HepG2 (cell line): ENCODE measurements around the gene LRRC8D. TPM values are rescaled to one million over a fixed set of nuclear protein-coding genes. Genes with fewer than 3 reads are reported as not detected.

Experiments used
- ATAC-seq: fragments of 200-7000 bp; cut with Tn5 transposase; 3 replicates; pipeline ENCODE4 v1.9.1; 2020; ENCODE audit warnings: mild to moderate bottlenecking, moderate library complexity
- BruUV-seq: library from RNA; stranded (reverse); fragments of 400-500 nt; replicated peaks from 2 replicates; lab custom pipeline; 2021; lab: Mats Ljungman, UMichigan
- CTCF ChIA-PET: fragments of 300-600 bp; formaldehyde crosslinking; extraction: SDS; loops from one replicate; lab custom pipeline; 2021; ENCODE audit warnings: low total read pairs, inconsistent platforms, low intra/inter-chr PET ratio; lab: Yijun Ruan, JAX
- POLR2A ChIA-PET: fragments of 350-600 bp; sonication (Branson Sonifier 250); formaldehyde crosslinking; loops from one replicate; lab custom pipeline; 2020; ENCODE audit warnings: antibody characterized with exemption, inconsistent platforms; lab: Yijun Ruan, JAX
- DNase-seq: peaks from one replicate; pipeline ENCODE4 v3.0.0-alpha.2; 2015; ENCODE audit warnings: low spot score
- FAIRE-seq: peaks from 3 replicates; lab custom pipeline; 2011; peaks lifted over from hg19 to GRCh38; lab: Jason Lieb, UNC
- H2AFZ ChIP-seq: one replicate; pipeline ENCODE4 v1.6.1; 2011; ENCODE audit warnings: low read length, inconsistent platforms
- H3K27ac ChIP-seq: fragments of 300-600 bp; 3 replicates; pipeline ENCODE4 v1.8.0; 2011; ENCODE audit warnings: mixed run types, mild to moderate bottlenecking, mixed read lengths, low read length, inconsistent platforms; ENCODE audit not compliant: insufficient read depth; ENCODE audit errors: extremely low read length
- H3K27me3 ChIP-seq, 2 experiments: fragments of 200-600 bp in 1 of 2; 2 replicates in 1 of 2; 3 replicates in 1 of 2; pipeline versions ENCODE4 v1.6.0 to v1.8.0; 2011; ENCODE audit warnings: low read length in 2 of 2, mild to moderate bottlenecking in 2 of 2, moderate library complexity in 2 of 2, inconsistent platforms in 1 of 2; ENCODE audit not compliant: insufficient read depth in 2 of 2, control insufficient read depth in 1 of 2
- H3K36me3 ChIP-seq, 2 experiments: fragments of 200-600 bp in 1 of 2; replicated peaks in 1 of 2; 2 replicates in 1 of 2; 3 replicates in 1 of 2; pipeline versions ENCODE4 v1.5.1 to v1.8.0; 2011; ENCODE audit warnings: low read length in 2 of 2, inconsistent platforms in 1 of 2; ENCODE audit not compliant: insufficient read depth in 2 of 2, control insufficient read depth in 1 of 2
- H3K4me1 ChIP-seq: 2 replicates; pipeline ENCODE4 v1.5.1; 2012; ENCODE audit warnings: low read length, inconsistent platforms; ENCODE audit not compliant: insufficient read depth
- H3K4me2 ChIP-seq: 2 replicates; pipeline ENCODE4 v1.6.0; 2011; ENCODE audit warnings: low read depth, low read length, inconsistent platforms
- H3K4me3 ChIP-seq, 3 experiments: fragments of 200-600 bp in 1 of 3; sonication (generic), shearing (Covaris generic) in 1 of 3; replicated peaks in 1 of 3; 2 replicates each; pipeline ENCODE4 v1.5.1; 2011 to 2016; ENCODE audit warnings: low read length in 3 of 3, inconsistent platforms in 2 of 3, low read depth in 2 of 3, mild to moderate bottlenecking in 2 of 3, control low read depth in 1 of 3, mixed read lengths in 1 of 3; ENCODE audit not compliant: insufficient read depth in 1 of 3
- H3K79me2 ChIP-seq: one replicate; pipeline ENCODE4 v1.6.1; 2011; ENCODE audit warnings: low read length, inconsistent platforms; ENCODE audit not compliant: insufficient read depth
- H3K9ac ChIP-seq: 2 replicates; pipeline ENCODE4 v1.6.0; 2011; ENCODE audit warnings: mild to moderate bottlenecking, low read depth, low read length, inconsistent platforms; ENCODE audit not compliant: insufficient read depth
- H3K9me3 ChIP-seq: 2 replicates; pipeline ENCODE4 v1.5.1; 2012; ENCODE audit warnings: mild to moderate bottlenecking, low read length
- H4K20me1 ChIP-seq: 2 replicates; pipeline ENCODE4 v1.6.0; 2011; ENCODE audit warnings: inconsistent platforms, mild to moderate bottlenecking, low read length, moderate library complexity; ENCODE audit not compliant: insufficient read depth
- BRD4 ChIP-seq: sonication (generic); formaldehyde crosslinking; IDR thresholded peaks from 2 replicates; pipeline ENCODE4 v1.4.0; 2020; ENCODE audit warnings: missing genetic modification reagents
- ETS1 ChIP-seq: sonication (generic); formaldehyde crosslinking; IDR thresholded peaks from 2 replicates; pipeline ENCODE4 v1.4.0; 2020; ENCODE audit warnings: missing genetic modification reagents
- GMEB2 ChIP-seq: IDR thresholded peaks from 2 replicates; pipeline ENCODE4 v1.6.1; 2016; ENCODE audit warnings: missing biosample characterization, missing genetic modification reagents, low read depth
- HNRNPH1 ChIP-seq: fragments of 200-400 bp; formaldehyde crosslinking; optimal IDR thresholded peaks from 2 replicates; pipeline ENCODE3; 2017; ENCODE audit warnings: mild to moderate bottlenecking, low read depth, low read length
- HNRNPK ChIP-seq: fragments of 200-400 bp; formaldehyde crosslinking; IDR thresholded peaks from 2 replicates; pipeline ENCODE4 v1.6.1; 2018; ENCODE audit warnings: low read length, low read depth, moderate library complexity, mild to moderate bottlenecking; ENCODE audit not compliant: poor library complexity, severe bottlenecking
- NFRKB ChIP-seq: fragments of 450-650 bp; IDR thresholded peaks from 2 replicates; pipeline ENCODE4 v1.6.1; 2017
- REXO4 ChIP-seq: sonication (generic); formaldehyde crosslinking; IDR thresholded peaks from 2 replicates; pipeline ENCODE4 v1.8.0; 2022; ENCODE audit warnings: missing genetic modification reagents, mild to moderate bottlenecking, borderline replicate concordance
- SPEN ChIP-seq: sonication (generic); formaldehyde crosslinking; IDR thresholded peaks from 2 replicates; pipeline ENCODE4 v1.5.1; 2020; ENCODE audit warnings: low read depth, mild to moderate bottlenecking, missing genetic modification reagents
- ZBTB20 ChIP-seq: sonication (generic); formaldehyde crosslinking; IDR thresholded peaks from 2 replicates; pipeline ENCODE4 v1.8.1; 2023; ENCODE audit warnings: missing genetic modification reagents, low read depth, mild to moderate bottlenecking, borderline replicate concordance
- ZBTB44 ChIP-seq: sonication (generic); formaldehyde crosslinking; IDR thresholded peaks from 2 replicates; pipeline ENCODE4 v1.4.0; 2020; ENCODE audit warnings: missing genetic modification reagents
- ZBTB8A ChIP-seq: sonication (generic); formaldehyde crosslinking; IDR thresholded peaks from 2 replicates; pipeline ENCODE4 v1.4.0; 2020; ENCODE audit warnings: mild to moderate bottlenecking, low read depth, missing genetic modification reagents, borderline replicate concordance
- ZFX ChIP-seq: sonication (generic); formaldehyde crosslinking; IDR thresholded peaks from 2 replicates; pipeline ENCODE4 v1.4.0; 2020; ENCODE audit warnings: mild to moderate bottlenecking, low read depth, missing genetic modification reagents, moderate library complexity
- ZNF367 ChIP-seq: sonication (generic); formaldehyde crosslinking; IDR thresholded peaks from 2 replicates; pipeline ENCODE4 v1.4.0; 2020; ENCODE audit warnings: missing genetic modification reagents, borderline replicate concordance
- ZNF550 ChIP-seq: sonication (generic); formaldehyde crosslinking; IDR thresholded peaks from 2 replicates; pipeline ENCODE4 v1.4.0; 2020; ENCODE audit warnings: mild to moderate bottlenecking, missing genetic modification reagents, borderline replicate concordance
- WGBS: methylation state at CpG from one replicate; pipeline ENCODE4 v1.1.6; 2017; ENCODE audit warnings: low lambda C conversion rate; 5-methylcytosine and 5-hydroxymethylcytosine counted together
- in situ Hi-C: cut with HindIII; loops from 2 replicates; pipeline ENCODE4 v1.10.0; 2017; ENCODE audit warnings: low pct_unique_long_range_greater_than_20kb; ENCODE audit not compliant: extremely low pct_ligation_motif_present
- intact Hi-C: fragments of 100-400 bp; cut with micrococcal nuclease; formaldehyde crosslinking; loops from one replicate; pipeline ENCODE4 v1.10.0; 2022; ENCODE audit not compliant: unreplicated experiment
- polyA plus RNA-seq, 8 experiments: library from polyadenylated mRNA; depleted of rRNA in 3 of 8; stranded (reverse) in 7 of 8; unstranded in 1 of 8; fragments of >200 nt; fragmentation: Illumina TruSeq in 4 of 8; extraction: Trizol in 4 of 8; gene quantifications; 2 replicates each; pipeline versions ENCODE4 v1.2.1 to v1.2.3, GENCODE V29; 2011 to 2016; ENCODE audit warnings: low read depth in 4 of 8, missing spikeins in 1 of 8, mixed read lengths in 1 of 8; ENCODE audit not compliant: insufficient read depth in 1 of 8
- total RNA-seq, 5 experiments: library from RNA; depleted of rRNA; stranded (reverse); fragments of >200 nt; fragmentation: Illumina TruSeq; extraction: Trizol; gene quantifications; 2 replicates each; pipeline ENCODE4 v1.2.3, GENCODE V29; 2016; ENCODE audit warnings: low read depth in 1 of 5
- TF ChIP-seq, protein P1 (sequence below): conservative IDR thresholded peaks from 2 replicates; pipeline ENCODE4 v1.6.1; 2018; ENCODE audit warnings: missing genetic modification reagents
- TF ChIP-seq, protein P2 (sequence below): sonication (generic); formaldehyde crosslinking; IDR thresholded peaks from 2 replicates; pipeline ENCODE4 v1.5.0; 2020; ENCODE audit warnings: mild to moderate bottlenecking, missing genetic modification reagents, borderline replicate concordance
- TF ChIP-seq, protein P3 (sequence below): sonication (generic); formaldehyde crosslinking; IDR thresholded peaks from 2 replicates; pipeline ENCODE4 v1.8.1; 2023; ENCODE audit warnings: missing genetic modification reagents, mild to moderate bottlenecking, borderline replicate concordance

Gene LRRC8D
- total and polyA plus RNA-seq, 2 of the 13 experiments (the other 11 are each of a cell fraction or from before 2014, with no cell fraction given) = 29.9 to 45.5 TPM

GRCh38 chr1:89903550-89903949, 82.7 kb downstream of the LRRC8D start:
- POLR2A ChIA-PET = interaction anchor here (1.1 kb wide), 1 partner anchor 83 kb away, joined by 4 read pairs; no protein-coding TSS in a partner anchor
- Histone ChIP-seq H3K4me2 (no peak overlapping the region), H3K4me1 (peaks cover 99% of the 10 kb centered on the region)

More at GRCh38 chr1:89903550-89903949, 82.7 kb downstream of the LRRC8D start:
- Histone ChIP-seq H3K79me2 (peaks cover 39% of the 10 kb centered on the region), H4K20me1 (no peaks in the 10 kb centered on the region), H3K9me3 (no peaks in the 10 kb centered on the region), H2AFZ (no peak overlapping the region), H3K27me3 (no peaks in the 10 kb centered on the region), H3K36me3 (peaks cover 0 to 4% of the 10 kb centered on the region in 2 experiments; a peak in 1 of 5 replicates), H3K9ac (no peak overlapping the region), H3K4me3 (no peak overlapping the region), H3K27ac (no peak overlapping the region)
- 93% methylated on average over 1 of the region's 1 CpG for WGBS
- TF ChIP-seq ZBTB44 = no peak
- no peak for TF ChIP-seq ZBTB20
- TF ChIP-seq, protein P1, sequence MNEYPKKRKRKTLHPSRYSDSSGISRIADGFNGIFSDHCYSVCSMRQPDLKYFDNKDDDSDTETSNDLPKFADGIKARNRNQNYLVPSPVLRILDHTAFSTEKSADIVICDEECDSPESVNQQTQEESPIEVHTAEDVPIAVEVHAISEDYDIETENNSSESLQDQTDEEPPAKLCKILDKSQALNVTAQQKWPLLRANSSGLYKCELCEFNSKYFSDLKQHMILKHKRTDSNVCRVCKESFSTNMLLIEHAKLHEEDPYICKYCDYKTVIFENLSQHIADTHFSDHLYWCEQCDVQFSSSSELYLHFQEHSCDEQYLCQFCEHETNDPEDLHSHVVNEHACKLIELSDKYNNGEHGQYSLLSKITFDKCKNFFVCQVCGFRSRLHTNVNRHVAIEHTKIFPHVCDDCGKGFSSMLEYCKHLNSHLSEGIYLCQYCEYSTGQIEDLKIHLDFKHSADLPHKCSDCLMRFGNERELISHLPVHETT (CRISPR knock-in tag) = no peak
- no peak for TF ChIP-seq ZBTB8A
- TF ChIP-seq, protein P2, sequence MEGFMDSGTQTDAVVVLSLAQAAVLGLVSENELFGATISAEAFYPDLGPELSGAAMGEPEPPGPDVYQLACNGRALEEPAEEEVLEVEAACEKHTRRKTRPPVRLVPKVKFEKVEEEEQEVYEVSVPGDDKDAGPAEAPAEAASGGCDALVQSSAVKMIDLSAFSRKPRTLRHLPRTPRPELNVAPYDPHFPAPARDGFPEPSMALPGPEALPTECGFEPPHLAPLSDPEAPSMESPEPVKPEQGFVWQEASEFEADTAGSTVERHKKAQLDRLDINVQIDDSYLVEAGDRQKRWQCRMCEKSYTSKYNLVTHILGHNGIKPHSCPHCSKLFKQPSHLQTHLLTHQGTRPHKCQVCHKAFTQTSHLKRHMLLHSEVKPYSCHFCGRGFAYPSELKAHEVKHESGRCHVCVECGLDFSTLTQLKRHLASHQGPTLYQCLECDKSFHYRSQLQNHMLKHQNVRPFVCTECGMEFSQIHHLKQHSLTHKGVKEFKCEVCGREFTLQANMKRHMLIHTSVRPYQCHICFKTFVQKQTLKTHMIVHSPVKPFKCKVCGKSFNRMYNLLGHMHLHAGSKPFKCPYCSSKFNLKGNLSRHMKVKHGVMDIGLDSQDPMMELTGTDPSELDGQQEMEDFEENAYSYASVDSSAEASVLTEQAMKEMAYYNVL (CRISPR knock-in tag) = no peak
- TF ChIP-seq GMEB2 (CRISPR knock-in tag) = no peak
- TF ChIP-seq BRD4 (CRISPR knock-in tag) = no peak
- TF ChIP-seq ZNF550 (CRISPR knock-in tag) = no peak
- no peak for TF ChIP-seq ZFX
- no peak for TF ChIP-seq HNRNPH1
- TF ChIP-seq HNRNPK = no peak
- TF ChIP-seq ETS1 (CRISPR knock-in tag) = no peak
- TF ChIP-seq SPEN (CRISPR knock-in tag) = no peak
- TF ChIP-seq, protein P3, sequence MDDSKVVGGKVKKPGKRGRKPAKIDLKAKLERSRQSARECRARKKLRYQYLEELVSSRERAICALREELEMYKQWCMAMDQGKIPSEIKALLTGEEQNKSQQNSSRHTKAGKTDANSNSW (CRISPR knock-in tag) = no peak
- no peak for TF ChIP-seq ZNF367
- no peak for TF ChIP-seq NFRKB
- TF ChIP-seq REXO4 (CRISPR knock-in tag) = no peak
- CTCF ChIA-PET = no interaction called here
- ATAC-seq = no peak
- FAIRE-seq = no peak
- intact Hi-C loops (loop anchor here (10.0 kb wide), 1 partner anchor 81 kb away; no protein-coding TSS in a partner anchor), in situ Hi-C loops (no loop called here)
- no TSS peak for BruUV-seq
- no peak for DNase-seq
